ENCODE results near the gene AIRE.

The AIRE gene

DNA sequence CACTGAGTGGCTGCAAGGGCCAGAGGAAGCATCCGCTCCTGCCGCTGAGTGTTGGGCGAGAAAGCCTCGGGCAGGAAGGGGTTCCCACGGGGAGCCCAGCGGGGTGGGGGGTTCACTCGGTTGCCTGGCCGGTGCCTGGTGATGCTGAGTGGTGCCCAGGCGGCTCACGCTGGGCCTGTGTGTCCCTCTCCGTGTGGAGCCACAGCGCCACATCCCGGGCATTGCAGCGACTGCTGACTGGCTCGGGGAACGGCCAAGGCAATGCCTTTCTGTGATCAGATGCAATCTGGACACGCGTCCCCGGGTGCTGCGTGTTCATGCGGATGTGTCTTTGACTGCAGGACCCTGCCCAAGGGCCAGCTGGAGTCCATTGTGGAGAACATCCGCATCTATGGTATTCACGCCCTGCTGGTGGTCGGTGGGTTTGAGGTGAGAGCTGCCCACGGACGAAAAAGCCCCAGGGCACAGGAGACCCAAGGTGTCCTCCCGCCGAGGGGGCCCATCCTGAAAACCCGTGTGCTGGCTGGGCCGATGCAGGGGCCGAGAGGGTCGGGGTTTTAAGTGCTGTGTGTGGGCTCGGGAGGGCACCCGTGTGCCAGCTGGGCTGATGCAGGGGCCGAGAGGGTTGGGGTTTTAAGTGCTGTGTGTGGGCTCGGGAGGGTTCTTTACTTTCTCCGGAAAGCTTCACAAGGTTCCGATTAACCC, 37.1 kb downstream of the AIRE start:
- no peak for DNase-seq (ENCODE audit: extremely low read depth, low read depth)
- TF ChIP-seq, protein P1, sequence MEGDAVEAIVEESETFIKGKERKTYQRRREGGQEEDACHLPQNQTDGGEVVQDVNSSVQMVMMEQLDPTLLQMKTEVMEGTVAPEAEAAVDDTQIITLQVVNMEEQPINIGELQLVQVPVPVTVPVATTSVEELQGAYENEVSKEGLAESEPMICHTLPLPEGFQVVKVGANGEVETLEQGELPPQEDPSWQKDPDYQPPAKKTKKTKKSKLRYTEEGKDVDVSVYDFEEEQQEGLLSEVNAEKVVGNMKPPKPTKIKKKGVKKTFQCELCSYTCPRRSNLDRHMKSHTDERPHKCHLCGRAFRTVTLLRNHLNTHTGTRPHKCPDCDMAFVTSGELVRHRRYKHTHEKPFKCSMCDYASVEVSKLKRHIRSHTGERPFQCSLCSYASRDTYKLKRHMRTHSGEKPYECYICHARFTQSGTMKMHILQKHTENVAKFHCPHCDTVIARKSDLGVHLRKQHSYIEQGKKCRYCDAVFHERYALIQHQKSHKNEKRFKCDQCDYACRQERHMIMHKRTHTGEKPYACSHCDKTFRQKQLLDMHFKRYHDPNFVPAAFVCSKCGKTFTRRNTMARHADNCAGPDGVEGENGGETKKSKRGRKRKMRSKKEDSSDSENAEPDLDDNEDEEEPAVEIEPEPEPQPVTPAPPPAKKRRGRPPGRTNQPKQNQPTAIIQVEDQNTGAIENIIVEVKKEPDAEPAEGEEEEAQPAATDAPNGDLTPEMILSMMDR (IDR thresholded peaks at IDR 0.05; ENCODE audit: low read depth, low read length, missing control alignments), result no peak
- H3K4me3 ChIP-seq (replicated peaks; ENCODE audit: low read depth, low read length), result no peak overlapping the region

DNA sequence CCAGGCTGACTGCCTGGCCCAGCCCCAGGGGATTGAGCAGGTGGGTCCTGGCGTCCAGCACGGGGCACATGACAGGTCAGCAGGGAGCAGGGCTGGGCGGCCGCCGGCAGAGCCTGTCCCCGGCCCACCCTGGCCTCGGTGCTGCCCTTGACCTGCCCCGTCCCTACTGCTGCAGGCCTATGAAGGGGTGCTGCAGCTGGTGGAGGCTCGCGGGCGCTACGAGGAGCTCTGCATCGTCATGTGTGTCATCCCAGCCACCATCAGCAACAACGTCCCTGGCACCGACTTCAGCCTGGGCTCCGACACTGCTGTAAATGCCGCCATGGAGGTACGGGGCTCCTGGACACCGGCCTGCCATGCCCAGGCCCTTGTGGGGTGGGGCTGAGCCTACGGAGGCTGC, 37.9 kb downstream of the AIRE start:
- no peak for DNase-seq (ENCODE audit: extremely low read depth, low read depth)
- no peak overlapping the region for H3K4me3 ChIP-seq (replicated peaks; ENCODE audit: low read depth, low read length)
- TF ChIP-seq, protein P1 (IDR thresholded peaks at IDR 0.05; ENCODE audit: low read depth, low read length, missing control alignments), result no peak

DNA sequence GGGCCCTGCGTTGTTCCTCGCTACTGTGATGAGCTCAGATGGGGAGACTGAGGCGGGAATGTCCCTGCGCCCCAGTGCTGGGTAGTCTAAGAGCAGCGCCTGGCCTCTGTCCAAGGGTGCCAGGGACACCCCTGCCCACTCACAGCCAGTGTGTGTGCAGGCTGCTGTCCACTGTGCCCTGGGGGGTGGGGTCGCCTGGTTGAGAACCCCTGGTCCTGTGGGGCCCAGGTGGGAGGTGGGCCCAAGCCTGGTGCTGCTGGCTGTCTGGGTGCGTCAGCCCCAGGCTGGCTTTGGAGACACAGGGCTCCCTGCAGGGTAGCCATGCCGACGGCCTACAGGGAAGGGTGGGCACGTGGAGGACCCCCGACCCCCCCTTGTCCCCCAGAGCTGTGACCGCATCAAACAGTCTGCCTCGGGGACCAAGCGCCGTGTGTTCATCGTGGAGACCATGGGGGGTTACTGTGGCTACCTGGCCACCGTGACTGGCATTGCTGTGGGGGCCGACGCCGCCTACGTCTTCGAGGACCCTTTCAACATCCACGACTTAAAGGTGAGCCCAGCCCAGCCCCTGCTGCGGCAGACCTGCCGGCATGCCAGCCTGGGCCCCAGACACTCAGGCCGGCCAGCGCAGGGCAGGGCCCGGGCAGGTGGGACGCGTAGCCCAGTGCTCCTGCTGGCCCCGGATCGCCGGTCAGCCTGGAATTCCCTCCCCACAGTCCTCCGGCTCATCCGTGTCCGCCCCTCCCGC, 38.6 kb downstream of the AIRE start:
- H3K4me3 ChIP-seq (replicated peaks; ENCODE audit: low read depth, low read length), result no peak overlapping the region
- no peak for DNase-seq (ENCODE audit: extremely low read depth, low read depth)
- TF ChIP-seq, protein P1 (IDR thresholded peaks at IDR 0.05; ENCODE audit: low read depth, low read length, missing control alignments), result no peak

DNA sequence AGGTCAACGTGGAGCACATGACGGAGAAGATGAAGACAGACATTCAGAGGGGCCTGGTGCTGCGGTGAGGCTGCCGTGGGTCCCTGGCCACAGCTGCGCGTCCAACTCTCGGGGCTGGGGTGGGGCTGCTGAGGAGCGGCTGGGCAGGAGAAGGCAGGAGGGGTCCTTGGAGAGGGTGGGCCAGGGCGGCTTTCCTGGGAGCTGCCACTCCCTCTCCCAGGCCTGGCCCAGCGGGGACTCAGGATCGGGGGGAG, 39.1 kb downstream of the AIRE start:
- DNase-seq (ENCODE audit: extremely low read depth, low read depth), result no peak
- H3K4me3 ChIP-seq (replicated peaks; ENCODE audit: low read depth, low read length), result no peak overlapping the region
- TF ChIP-seq, protein P1 (IDR thresholded peaks at IDR 0.05; ENCODE audit: low read depth, low read length, missing control alignments), result no peak

DNA sequence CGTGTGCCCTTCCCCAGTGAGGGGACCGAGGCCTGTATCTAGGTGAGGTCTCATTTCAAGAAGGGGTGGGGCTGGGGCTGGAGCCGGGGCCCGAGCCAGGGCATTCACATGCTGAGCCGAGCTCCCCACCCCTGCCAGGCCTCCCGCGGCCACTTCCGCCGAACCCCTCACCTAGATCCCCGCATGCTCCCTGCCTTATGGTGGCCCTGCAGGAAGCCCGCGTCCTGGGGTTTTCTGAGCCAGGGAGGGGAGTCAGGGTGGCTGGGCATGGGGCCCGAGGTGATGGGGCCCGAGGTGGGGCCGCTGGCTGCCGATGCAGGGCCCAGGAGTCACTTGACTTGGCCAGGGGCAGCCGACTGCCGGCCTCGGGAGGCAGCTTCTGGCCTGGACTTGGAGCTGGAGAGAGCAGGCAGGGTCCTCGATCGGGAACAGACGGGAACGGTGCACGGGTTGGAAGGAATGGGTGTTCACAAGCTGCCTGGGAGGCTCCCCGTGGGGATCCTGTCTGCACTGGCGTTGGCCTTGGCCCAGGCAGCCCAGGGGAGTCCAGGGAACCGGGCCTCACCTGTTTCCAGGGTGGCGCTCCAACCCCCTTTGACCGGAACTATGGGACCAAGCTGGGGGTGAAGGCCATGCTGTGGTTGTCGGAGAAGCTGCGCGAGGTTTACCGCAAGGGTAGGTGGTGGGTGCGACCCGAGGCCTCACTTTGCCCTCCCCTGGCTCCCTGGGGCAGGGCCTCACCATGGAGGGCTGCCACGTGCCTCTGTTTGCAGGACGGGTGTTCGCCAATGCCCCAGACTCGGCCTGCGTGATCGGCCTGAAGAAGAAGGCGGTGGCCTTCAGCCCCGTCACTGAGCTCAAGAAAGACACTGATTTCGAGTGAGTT, 40.0 kb downstream of the AIRE start:
- TF ChIP-seq, protein P1 (IDR thresholded peaks at IDR 0.05; ENCODE audit: low read depth, low read length, missing control alignments), result no peak
- DNase-seq (ENCODE audit: extremely low read depth, low read depth), result no peak
- H3K4me3 ChIP-seq (replicated peaks; ENCODE audit: low read depth, low read length), result no peak overlapping the region

DNA sequence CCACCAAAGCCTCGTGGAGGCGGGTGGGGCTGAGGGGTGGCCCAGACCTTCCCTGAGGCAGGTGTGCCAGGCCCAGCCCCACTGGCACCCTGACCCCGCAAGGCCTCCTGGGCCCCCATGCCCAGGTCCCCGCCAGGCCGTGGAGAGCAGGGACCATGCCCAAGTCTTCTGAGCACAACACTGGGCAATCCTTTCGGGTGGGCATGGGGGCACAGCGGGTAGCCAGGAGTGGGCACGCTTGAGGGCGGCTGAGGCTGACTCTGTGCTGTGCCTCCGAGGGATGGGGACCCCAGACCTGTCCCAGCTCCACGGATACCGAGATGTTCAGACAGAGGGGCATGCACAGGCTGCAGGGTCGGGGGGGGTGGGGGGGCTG, 40.6 kb downstream of the AIRE start:
- no peak overlapping the region for H3K4me3 ChIP-seq (replicated peaks; ENCODE audit: low read depth, low read length)
- TF ChIP-seq, protein P1 (IDR thresholded peaks at IDR 0.05; ENCODE audit: low read depth, low read length, missing control alignments), result no peak
- DNase-seq (ENCODE audit: extremely low read depth, low read depth), result no peak
